ENCODE results near the gene FBXO31. TPM values are rescaled to one million over a fixed set of nuclear protein-coding genes. Genes with fewer than 3 reads are reported as not detected.

The FBXO31 gene
- total and polyA plus RNA-seq, 2 donors (not counting 1 experiment from before 2014, with no cell fraction given) = 17.8 to 32.9 TPM

- WGBS (ENCODE audit: insufficient coverage) = 94% methylated on average over 26 of the region's 29 CpGs
- ATAC-seq (ENCODE audit: low read depth) = no peak
- no peaks in the 10 kb centered on the region for H3K27me3 ChIP-seq (replicated peaks in 1 of 4; ENCODE audit: control extremely low read depth in 1 of 4, control insufficient read depth in 3 of 4, insufficient read depth in 4 of 4, low read length in 3 of 4)
- Mint-ChIP-seq H3K9me3 (ENCODE audit: insufficient read depth) (no peaks in the 10 kb centered on the region), H3K27ac (no peak overlapping the region), H3K4me3 (no peak overlapping the region), H3K27me3 (no peaks in the 10 kb centered on the region), H3K4me1 (peaks cover 12% of the 10 kb centered on the region)
- H3K4me1 ChIP-seq (ENCODE audit: control insufficient read depth in 2 of 2, insufficient read depth in 2 of 2, low read length in 2 of 2) = peaks cover 11% of the 10 kb centered on the region in 2 donors
- no peak overlapping the region for H3K4me3 ChIP-seq (ENCODE audit: control extremely low read depth in 1 of 5, extremely low read depth in 1 of 5, insufficient read depth in 1 of 5, low read depth in 2 of 5, low read length in 4 of 5)
- POLR2A ChIA-PET = no interaction called here
- peaks cover 0 to 43% of the 10 kb centered on the region in 2 experiments for H3K36me3 ChIP-seq (replicated peaks in 1 of 2; ENCODE audit: control extremely low read depth in 1 of 2, control insufficient read depth in 1 of 2, extremely low read depth in 1 of 2, insufficient read depth in 2 of 2, low read length in 1 of 2)
- TF ChIP-seq EZH2 (IDR thresholded peaks at IDR 0.05; ENCODE audit: borderline replicate concordance, insufficient read depth, low read depth, low read length, poor library complexity, severe bottlenecking) = no peak
- TF ChIP-seq, protein P1, sequence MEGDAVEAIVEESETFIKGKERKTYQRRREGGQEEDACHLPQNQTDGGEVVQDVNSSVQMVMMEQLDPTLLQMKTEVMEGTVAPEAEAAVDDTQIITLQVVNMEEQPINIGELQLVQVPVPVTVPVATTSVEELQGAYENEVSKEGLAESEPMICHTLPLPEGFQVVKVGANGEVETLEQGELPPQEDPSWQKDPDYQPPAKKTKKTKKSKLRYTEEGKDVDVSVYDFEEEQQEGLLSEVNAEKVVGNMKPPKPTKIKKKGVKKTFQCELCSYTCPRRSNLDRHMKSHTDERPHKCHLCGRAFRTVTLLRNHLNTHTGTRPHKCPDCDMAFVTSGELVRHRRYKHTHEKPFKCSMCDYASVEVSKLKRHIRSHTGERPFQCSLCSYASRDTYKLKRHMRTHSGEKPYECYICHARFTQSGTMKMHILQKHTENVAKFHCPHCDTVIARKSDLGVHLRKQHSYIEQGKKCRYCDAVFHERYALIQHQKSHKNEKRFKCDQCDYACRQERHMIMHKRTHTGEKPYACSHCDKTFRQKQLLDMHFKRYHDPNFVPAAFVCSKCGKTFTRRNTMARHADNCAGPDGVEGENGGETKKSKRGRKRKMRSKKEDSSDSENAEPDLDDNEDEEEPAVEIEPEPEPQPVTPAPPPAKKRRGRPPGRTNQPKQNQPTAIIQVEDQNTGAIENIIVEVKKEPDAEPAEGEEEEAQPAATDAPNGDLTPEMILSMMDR (IDR thresholded peaks at IDR 0.05) = no peak
- H3K4me2 ChIP-seq (replicated peaks; ENCODE audit: low read depth, low read length, poor library complexity, severe bottlenecking) = no peak overlapping the region
- H3K9me3 ChIP-seq (ENCODE audit: control extremely low read depth in 1 of 3, control insufficient read depth in 2 of 3, insufficient read depth in 1 of 3, low read length in 2 of 3) = no peaks in the 10 kb centered on the region
- CTCF ChIA-PET = no interaction called here
- no peak for DNase-seq
- no peak overlapping the region for H3K9ac ChIP-seq (ENCODE audit: low read length)
- intact Hi-C loops (cut with micrococcal nuclease) = no loop called here
- no peak overlapping the region for H3K27ac ChIP-seq (ENCODE audit: low read length in 2 of 2)
- H3K79me2 ChIP-seq (ENCODE audit: control insufficient read depth, insufficient read depth, low read length) = peaks cover 7% of the 10 kb centered on the region
- H2AFZ ChIP-seq (ENCODE audit: insufficient read depth, low read depth, low read length, poor library complexity, severe bottlenecking) = no peak overlapping the region
- no peaks in the 10 kb centered on the region for H4K20me1 ChIP-seq (ENCODE audit: control insufficient read depth, insufficient read depth, low read length, poor library complexity, severe bottlenecking)
Observed at GRCh38 chr16:87334651-87335624, 48.6 kb downstream of the FBXO31 start.
